Neural progenitor cell (in vitro differentiated cells): ENCODE results near the gene TMPRSS4. TPM values are rescaled to one million over a fixed set of nuclear protein-coding genes. Genes with fewer than 3 reads are reported as not detected.
A peak's percentile ranks its signal among the peaks of the same experiment; 100 is the strongest.

Source experiments
- DNase-seq: peaks from one replicate; pipeline ENCODE4 v3.0.0-alpha.2; 2016; ENCODE audit warnings: low spot score
- H2AFZ ChIP-seq: fragments of 200-600 bp; sonication (generic); replicated peaks from 2 replicates; pipeline ENCODE4 v1.6.1; 2016; ENCODE audit warnings: antibody characterized with exemption
- H3F3A ChIP-seq: fragments of 200-600 bp; sonication (generic); 2 replicates; pipeline ENCODE4 v1.6.1; 2016; ENCODE audit warnings: antibody characterized with exemption, low read depth
- H3K27ac ChIP-seq: fragments of 200-600 bp; sonication (generic); 2 replicates; pipeline ENCODE4 v1.5.1; 2016; ENCODE audit warnings: mild to moderate bottlenecking
- H3K27me3 ChIP-seq: fragments of 200-600 bp; sonication (generic); 2 replicates; pipeline ENCODE4 v1.6.1; 2016; ENCODE audit warnings: mild to moderate bottlenecking, moderate library complexity
- H3K36me3 ChIP-seq: fragments of 200-600 bp; sonication (generic); 2 replicates; pipeline ENCODE4 v1.5.1; 2016
- H3K4me1 ChIP-seq: fragments of 200-600 bp; sonication (generic); 2 replicates; pipeline ENCODE4 v1.6.1; 2016; ENCODE audit warnings: mixed run types
- H3K4me2 ChIP-seq: fragments of 200-600 bp; sonication (generic); 2 replicates; pipeline ENCODE4 v1.6.1; 2016
- H3K4me3 ChIP-seq: fragments of 200-600 bp; sonication (generic); 2 replicates; pipeline ENCODE4 v1.5.1; 2016
- H3K79me2 ChIP-seq: fragments of 200-600 bp; sonication (generic); 2 replicates; pipeline ENCODE4 v1.6.1; 2016; ENCODE audit warnings: low read depth
- H3K9ac ChIP-seq: fragments of 200-600 bp; sonication (generic); 2 replicates; pipeline ENCODE4 v1.6.1; 2016
- H3K9me3 ChIP-seq: fragments of 200-600 bp; sonication (generic); 2 replicates; pipeline ENCODE4 v1.5.1; 2016; ENCODE audit warnings: low read depth
- H4K20me1 ChIP-seq: fragments of 200-600 bp; sonication (generic); 2 replicates; pipeline ENCODE4 v1.6.1; 2016; ENCODE audit warnings: low read depth
- H3K27ac Mint-ChIP-seq: 3 replicates; pipeline ENCODE4 v1.8.0; 2021; ENCODE audit warnings: mixed read lengths
- H3K27me3 Mint-ChIP-seq: 2 replicates; pipeline ENCODE4 v1.8.0; 2022; ENCODE audit warnings: low read depth, mild to moderate bottlenecking, inconsistent platforms, moderate library complexity, mixed read lengths; ENCODE audit not compliant: insufficient read depth
- H3K36me3 Mint-ChIP-seq: 3 replicates; pipeline ENCODE4 v1.8.0; 2021; ENCODE audit warnings: mixed read lengths
- H3K4me1 Mint-ChIP-seq: 3 replicates; pipeline ENCODE4 v1.8.0; 2021; ENCODE audit warnings: mixed read lengths
- H3K4me3 Mint-ChIP-seq: 3 replicates; pipeline ENCODE4 v1.8.0; 2021; ENCODE audit warnings: mild to moderate bottlenecking, moderate library complexity, mixed read lengths
- H3K9me3 Mint-ChIP-seq: 3 replicates; pipeline ENCODE4 v1.8.0; 2020; ENCODE audit warnings: mixed read lengths
- EZH2 ChIP-seq: fragments of 200-600 bp; sonication (generic); IDR thresholded peaks from 2 replicates; pipeline ENCODE4 v1.6.1; 2017; ENCODE audit warnings: antibody characterized with exemption, mild to moderate bottlenecking, moderate library complexity
- EZH2phosphoT487 ChIP-seq: fragments of 200-600 bp; sonication (generic); IDR thresholded peaks from 2 replicates; pipeline ENCODE4 v1.6.1; 2017; ENCODE audit warnings: antibody characterized with exemption
- total RNA-seq: library from RNA; depleted of rRNA; stranded (reverse); fragments of >200 nt; gene quantifications from 2 replicates; pipeline ENCODE4 v1.2.3, GENCODE V29; 2015; ENCODE audit warnings: low replicate concordance
- TF ChIP-seq, protein P1 (sequence below): fragments of 200-600 bp; sonication (generic); IDR thresholded peaks from 2 replicates; pipeline ENCODE4 v1.5.1; 2017; ENCODE audit warnings: antibody characterized with exemption, mild to moderate bottlenecking

TMPRSS4 gene
- total RNA-seq, 1 donor from 2014 or later: not detected

DNA sequence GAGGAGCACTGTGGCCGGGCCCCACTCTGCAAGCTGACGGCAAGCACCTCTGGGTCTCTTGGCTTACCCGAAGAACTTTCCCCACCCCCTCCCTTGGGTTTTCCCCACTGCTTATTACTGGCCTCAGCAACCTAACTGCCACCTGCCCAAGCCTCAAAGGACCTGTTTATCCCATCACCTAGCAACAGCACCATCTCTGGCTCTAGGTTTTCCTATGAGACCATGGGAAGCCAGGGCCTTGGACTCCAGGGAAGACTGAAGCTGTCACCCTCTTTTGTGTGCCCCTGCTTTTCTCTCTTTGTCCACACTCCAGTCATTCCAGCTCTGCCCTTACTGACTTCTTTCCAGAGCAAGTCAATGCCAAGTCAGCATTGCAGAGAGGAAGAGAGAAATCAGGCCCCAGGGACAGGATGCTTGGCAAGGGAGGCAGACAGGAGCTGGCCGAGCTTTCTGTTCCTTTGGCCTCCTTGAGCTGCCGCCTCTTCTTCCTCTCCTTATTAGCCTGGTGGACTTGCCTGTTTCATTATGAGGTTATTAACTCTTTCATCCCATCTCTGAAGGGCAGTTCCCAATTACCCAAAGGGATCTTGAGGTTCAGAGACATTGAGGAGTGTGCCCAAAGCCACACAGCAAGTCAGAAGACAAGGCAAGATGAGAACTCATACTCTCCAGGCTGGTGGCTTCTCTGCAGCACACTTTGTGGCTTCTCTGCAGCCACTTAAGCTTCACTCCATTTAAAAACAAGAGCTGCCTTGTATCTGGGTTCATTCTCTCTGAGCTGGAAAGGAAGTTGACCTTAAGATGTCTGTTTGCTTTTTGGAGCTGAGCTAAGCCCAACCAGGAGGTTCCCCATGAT lies 10.3 kb downstream of the TMPRSS4 start, which contains the start of gene SMIM35:
Gene SMIM35, minus strand, starts transcription at position 51 of the 856 bp plus-strand sequence. CDS start 206 bp downstream, outside the sequence.
- H3K9me3 ChIP-seq: no peaks in the 10 kb centered on the region
- no peaks in the 10 kb centered on the region for H3K27me3 ChIP-seq
- no peaks in the 10 kb centered on the region for H3F3A ChIP-seq
- Mint-ChIP-seq H3K4me1 (peaks cover 16% of the 10 kb centered on the region), H3K4me3 (no peak within 1 kb of the TSS), H3K36me3 (no peaks in the 10 kb centered on the region), H3K27me3 (peaks cover 15% of the 10 kb centered on the region), H3K9me3 (peaks cover 14% of the 10 kb centered on the region), H3K27ac (peak within 1 kb of the TSS; percentile 12)
- H3K9ac ChIP-seq: no peak within 1 kb of the TSS
- no peaks in the 10 kb centered on the region for H3K79me2 ChIP-seq
- no peak within 1 kb of the TSS for H2AFZ ChIP-seq
- no peak within 1 kb of the TSS for H3K4me3 ChIP-seq
- H3K4me1 ChIP-seq: peaks cover 13% of the 10 kb centered on the region
- H3K4me2 ChIP-seq: peak within 1 kb of the TSS; percentile 19
- no peak within 1 kb of the TSS for H3K27ac ChIP-seq
- TF ChIP-seq EZH2 (no peak), EZH2phosphoT487 (no peak)
- TF ChIP-seq, protein P1, sequence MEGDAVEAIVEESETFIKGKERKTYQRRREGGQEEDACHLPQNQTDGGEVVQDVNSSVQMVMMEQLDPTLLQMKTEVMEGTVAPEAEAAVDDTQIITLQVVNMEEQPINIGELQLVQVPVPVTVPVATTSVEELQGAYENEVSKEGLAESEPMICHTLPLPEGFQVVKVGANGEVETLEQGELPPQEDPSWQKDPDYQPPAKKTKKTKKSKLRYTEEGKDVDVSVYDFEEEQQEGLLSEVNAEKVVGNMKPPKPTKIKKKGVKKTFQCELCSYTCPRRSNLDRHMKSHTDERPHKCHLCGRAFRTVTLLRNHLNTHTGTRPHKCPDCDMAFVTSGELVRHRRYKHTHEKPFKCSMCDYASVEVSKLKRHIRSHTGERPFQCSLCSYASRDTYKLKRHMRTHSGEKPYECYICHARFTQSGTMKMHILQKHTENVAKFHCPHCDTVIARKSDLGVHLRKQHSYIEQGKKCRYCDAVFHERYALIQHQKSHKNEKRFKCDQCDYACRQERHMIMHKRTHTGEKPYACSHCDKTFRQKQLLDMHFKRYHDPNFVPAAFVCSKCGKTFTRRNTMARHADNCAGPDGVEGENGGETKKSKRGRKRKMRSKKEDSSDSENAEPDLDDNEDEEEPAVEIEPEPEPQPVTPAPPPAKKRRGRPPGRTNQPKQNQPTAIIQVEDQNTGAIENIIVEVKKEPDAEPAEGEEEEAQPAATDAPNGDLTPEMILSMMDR: no peak
- no peak for DNase-seq
- H4K20me1 ChIP-seq: no peaks in the 10 kb centered on the region
- H3K36me3 ChIP-seq: no peaks in the 10 kb centered on the region

GRCh38 chr11:118087931-118088330 lies 11.1 kb downstream of the TMPRSS4 start:
- no peaks in the 10 kb centered on the region for H3K79me2 ChIP-seq
- H3F3A ChIP-seq: no peaks in the 10 kb centered on the region
- no peak for DNase-seq
- no peaks in the 10 kb centered on the region for H3K9me3 ChIP-seq
- Mint-ChIP-seq H3K4me3 (no peak overlapping the region), H3K27ac (no peak overlapping the region), H3K27me3 (peaks cover 13% of the 10 kb centered on the region), H3K36me3 (no peaks in the 10 kb centered on the region), H3K4me1 (peaks cover 16% of the 10 kb centered on the region), H3K9me3 (peaks cover 14% of the 10 kb centered on the region)
- no peaks in the 10 kb centered on the region for H3K36me3 ChIP-seq
- H3K27me3 ChIP-seq: no peaks in the 10 kb centered on the region
- no peak overlapping the region for H3K27ac ChIP-seq
- no peak overlapping the region for H3K4me2 ChIP-seq
- no peak overlapping the region for H2AFZ ChIP-seq
- TF ChIP-seq, protein P1: no peak
- no peak for TF ChIP-seq EZH2phosphoT487
- TF ChIP-seq EZH2: no peak
- H3K4me1 ChIP-seq: peaks cover 9% of the 10 kb centered on the region
- H4K20me1 ChIP-seq: no peaks in the 10 kb centered on the region
- H3K9ac ChIP-seq: no peak overlapping the region
- no peak overlapping the region for H3K4me3 ChIP-seq

GRCh38 chr11:118088531-118088930 lies 11.7 kb downstream of the TMPRSS4 start:
- H3K4me3 Mint-ChIP-seq: no peak overlapping the region
- Histone ChIP-seq H3K79me2 (no peaks in the 10 kb centered on the region), H3K27me3 (no peaks in the 10 kb centered on the region), H3K27ac (no peak overlapping the region), H3K4me2 (no peak overlapping the region), H3K9me3 (no peaks in the 10 kb centered on the region), H3F3A (no peaks in the 10 kb centered on the region), H3K4me1 (peaks cover 5% of the 10 kb centered on the region), H4K20me1 (no peaks in the 10 kb centered on the region), H2AFZ (no peak overlapping the region), H3K9ac (no peak overlapping the region), H3K36me3 (no peaks in the 10 kb centered on the region), H3K4me3 (no peak overlapping the region)
- peaks cover 13% of the 10 kb centered on the region for H3K27me3 Mint-ChIP-seq
- no peak for DNase-seq
- H3K9me3 Mint-ChIP-seq: peaks cover 14% of the 10 kb centered on the region
- H3K27ac Mint-ChIP-seq: no peak overlapping the region
- no peaks in the 10 kb centered on the region for H3K36me3 Mint-ChIP-seq
- TF ChIP-seq EZH2 (no peak), EZH2phosphoT487 (no peak)
- TF ChIP-seq, protein P1: no peak
- peaks cover 18% of the 10 kb centered on the region for H3K4me1 Mint-ChIP-seq
